Activated CD4-positive, alpha-beta T cell treated with anti-CD3 and anti-CD28 coated beads, Interleukin-2, amount 50 U/mL, for 16 hours (primary cell): ENCODE measurements around the gene EPHA3.

Experiments
- DNase-seq: peaks from one replicate; pipeline ENCODE4 v3.0.0-alpha.2; 2020

Gene EPHA3

GRCh38 chr3:89367166-89367565, 259.7 kb downstream of the EPHA3 start:
- no peak for DNase-seq

- no peak for DNase-seq
These were observed 261.4 kb downstream of the EPHA3 start for GRCh38 chr3:89368846-89369245.

- no peak for DNase-seq
These were observed 265.0 kb downstream of the EPHA3 start for GRCh38 chr3:89372456-89372855.

- DNase-seq, result no peak
These were observed 266.0 kb downstream of the EPHA3 start for GRCh38 chr3:89373434-89373833.

DNA sequence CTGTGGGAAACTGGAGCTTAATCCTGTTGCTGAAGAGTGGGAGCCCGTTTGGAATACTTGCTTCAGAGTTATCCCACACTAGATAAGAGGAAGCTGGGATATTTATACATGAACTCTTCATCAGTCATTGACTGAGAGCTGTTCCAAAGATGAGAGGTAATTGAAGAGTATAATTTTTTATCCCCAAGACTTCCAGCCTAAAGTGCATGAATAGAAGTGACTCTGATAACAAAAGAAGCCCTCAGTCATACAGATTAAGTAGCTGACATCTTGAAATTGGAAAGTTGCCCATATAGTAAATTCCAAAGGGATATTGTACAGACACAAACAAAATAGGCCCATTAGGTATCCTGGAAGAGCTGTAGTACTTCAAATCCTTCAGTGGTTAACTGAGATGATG, 268.0 kb downstream of the EPHA3 start:
- no peak for DNase-seq

GRCh38 chr3:89380016-89380415, 272.6 kb downstream of the EPHA3 start:
- DNase-seq, result no peak

DNA sequence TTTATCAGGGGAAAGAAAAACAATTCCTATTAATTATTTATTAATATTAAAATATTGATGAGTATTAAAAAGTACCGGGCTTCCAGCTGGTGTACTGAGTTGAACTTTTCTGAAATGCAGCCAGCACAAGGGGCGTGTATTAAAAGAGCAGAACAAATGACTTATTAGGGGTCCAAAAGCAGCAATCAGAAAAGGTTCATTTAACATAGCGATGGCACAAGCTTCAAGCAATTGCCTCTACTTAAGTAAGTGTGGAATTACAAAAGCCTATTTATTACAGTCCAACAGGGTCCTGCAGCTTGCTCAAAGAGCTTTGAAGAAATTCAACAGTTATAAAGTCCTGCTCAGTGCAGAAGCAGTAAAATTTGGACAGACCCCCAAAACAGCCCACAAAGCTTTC, 285.6 kb downstream of the EPHA3 start:
- DNase-seq, result no peak

- DNase-seq, result no peak
These were observed 288.0 kb downstream of the EPHA3 start for GRCh38 chr3:89395456-89395855.

DNA sequence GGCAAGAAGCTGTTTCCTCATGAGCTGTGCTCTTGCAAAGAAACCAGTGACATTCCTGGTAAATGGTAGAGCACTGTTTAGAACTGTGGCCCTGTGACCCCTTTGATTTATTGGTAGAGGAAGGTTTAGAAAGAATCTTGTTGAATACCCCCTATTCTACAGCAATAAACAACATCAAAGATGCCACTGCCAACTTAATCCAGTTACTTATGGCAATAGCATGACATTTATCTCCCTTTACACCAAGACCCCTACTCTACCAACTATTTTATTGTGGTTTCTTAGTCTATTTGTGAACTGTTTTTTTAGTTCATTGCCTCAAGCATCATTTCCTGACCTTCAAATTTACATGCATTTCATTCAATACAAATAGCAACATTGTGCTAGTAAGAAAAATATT, 288.6 kb downstream of the EPHA3 start:
- DNase-seq, result no peak

DNA sequence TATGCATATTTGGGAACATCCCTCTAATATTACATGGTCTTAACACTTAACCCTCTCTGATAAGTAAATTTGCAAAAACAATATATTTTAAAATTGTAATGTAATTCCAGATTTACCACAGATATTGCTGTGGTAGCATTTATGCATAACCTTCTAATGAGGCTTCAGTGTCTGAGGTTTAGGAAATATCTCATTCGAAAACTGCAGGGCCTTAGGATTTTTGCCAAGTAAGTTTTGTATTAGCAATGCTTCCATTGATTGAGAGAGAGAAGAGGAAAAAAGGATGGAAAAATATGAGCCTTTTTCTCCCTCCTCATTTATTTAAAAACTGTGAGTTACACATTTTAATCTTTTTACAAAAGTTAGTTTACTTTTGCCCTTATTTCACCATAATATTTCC, 294.6 kb downstream of the EPHA3 start:
- DNase-seq, result no peak

- no peak for DNase-seq
These were observed 297.8 kb downstream of the EPHA3 start for GRCh38 chr3:89405176-89405575.

DNA sequence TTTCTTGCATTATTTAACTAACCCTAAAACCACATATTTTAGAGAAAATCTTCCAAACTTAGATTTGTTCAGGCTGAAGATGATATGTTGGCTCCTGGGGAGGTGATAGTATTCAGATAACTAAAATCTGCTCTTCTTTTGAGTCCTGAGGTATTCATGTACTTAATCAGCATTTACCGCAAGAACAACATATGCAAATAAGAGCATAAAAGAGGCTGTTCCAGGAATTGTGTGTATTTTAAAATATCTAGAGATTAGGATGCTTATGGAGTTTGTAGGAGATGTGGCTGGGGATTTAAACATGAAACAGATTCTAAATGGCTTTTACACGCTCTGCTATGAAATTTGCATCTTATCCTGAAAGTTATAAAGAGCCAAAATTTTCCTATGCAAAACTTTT, 298.2 kb downstream of the EPHA3 start:
- DNase-seq, result no peak

DNA sequence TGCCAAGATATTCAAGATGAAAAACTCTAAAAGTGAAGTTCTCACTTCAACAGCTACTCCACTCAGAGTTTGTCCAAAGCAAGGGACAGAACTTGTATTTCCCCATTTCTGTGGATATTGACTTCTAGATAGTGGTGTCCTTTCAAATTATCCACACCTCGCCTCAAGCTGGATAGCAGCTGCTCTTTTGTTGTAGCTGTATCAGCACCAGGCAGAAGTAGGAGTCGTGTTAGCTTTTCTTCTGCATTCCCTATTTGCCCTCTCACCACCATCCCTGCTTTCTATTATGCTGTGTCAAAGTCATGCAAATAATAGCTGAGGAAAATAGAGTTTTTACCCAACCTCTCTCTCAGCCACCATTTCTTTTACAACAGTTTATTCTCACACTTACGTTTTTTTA, 303.8 kb downstream of the EPHA3 start:
- no peak for DNase-seq

- no peak for DNase-seq
These were observed 306.8 kb downstream of the EPHA3 start for GRCh38 chr3:89414270-89414669.

DNA sequence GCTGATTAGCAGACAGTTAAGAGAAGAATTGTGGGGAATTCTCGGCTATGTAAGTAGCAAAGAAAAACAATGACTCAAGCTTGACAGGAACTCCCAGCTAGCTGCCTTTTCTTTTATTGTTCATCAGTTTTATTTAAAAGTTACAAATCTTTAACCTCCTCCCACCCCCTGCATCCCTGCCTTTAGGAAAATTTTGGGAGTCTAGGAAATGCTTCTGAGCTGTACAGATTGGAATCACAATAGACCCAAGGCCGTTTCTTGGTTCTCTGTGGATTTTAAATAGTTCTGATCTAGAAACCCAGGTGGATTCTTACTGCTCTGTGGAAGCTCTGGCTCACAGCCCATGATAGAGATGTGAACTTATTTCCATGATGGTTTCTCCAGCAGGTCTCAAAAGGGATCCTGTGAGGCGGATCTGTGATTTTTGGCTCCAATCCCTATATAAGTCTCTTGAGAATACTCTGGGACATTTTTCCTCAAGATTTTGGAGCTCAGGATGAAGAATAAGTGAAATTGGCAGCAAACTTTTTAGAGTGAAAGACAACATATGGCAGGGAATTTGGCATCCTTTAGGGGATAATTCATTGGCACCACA, 312.3 kb downstream of the EPHA3 start:
- DNase-seq, result no peak

- no peak for DNase-seq
These were observed 318.6 kb downstream of the EPHA3 start for GRCh38 chr3:89426060-89426459.

DNA sequence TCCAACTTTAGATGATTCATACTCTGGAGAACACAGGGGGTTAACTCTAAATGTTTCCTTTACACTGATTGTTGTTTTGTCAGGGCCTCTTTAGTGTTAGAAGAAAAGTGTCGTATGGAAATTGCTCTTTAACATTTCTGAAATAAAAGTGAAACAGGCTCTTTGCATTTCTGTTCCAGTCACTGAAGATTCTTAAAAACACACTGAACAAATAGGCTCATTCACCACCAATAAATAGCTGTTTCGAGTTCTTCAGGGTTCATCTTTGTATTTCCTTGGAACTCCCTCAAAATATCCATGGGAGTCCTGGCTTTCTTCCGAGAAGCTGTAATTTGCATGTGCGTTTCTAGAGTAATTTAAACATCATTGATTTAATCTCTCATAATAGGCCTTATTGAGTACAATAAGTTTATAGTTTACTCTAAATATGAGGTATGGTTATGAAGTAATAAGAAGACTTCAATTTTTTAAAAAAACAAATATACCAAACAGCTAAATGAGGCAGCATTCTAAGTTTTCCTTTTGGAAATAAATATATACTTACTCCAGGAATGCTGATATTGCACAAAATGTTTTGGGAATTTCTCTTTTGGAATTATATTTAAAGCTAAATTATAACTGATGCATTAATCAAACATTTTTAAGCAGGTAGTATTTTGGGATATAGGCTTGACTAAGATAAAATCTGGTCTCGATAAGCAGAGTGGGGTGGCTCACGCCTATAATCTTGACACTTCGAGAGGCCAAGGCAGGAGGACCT, 327.4 kb downstream of the EPHA3 start:
- DNase-seq, result no peak

DNA sequence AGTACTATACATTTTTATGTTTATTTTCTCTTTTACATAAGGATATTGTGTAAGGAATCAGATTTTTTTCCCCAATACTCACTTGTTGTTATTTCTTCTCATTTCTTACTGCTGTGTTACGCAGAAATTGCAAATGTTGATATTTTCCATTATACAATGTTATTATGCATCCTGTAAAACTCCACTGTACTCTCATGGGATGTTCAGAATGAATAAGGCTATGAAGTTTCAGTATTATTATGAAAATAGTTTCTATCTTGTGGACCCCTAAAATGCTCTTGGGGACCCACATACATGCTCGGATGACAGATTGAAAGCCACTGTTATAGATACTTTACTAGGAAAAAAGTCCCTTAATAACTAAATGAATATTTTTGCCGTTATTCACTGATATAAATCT, 329.4 kb downstream of the EPHA3 start:
- no peak for DNase-seq

DNA sequence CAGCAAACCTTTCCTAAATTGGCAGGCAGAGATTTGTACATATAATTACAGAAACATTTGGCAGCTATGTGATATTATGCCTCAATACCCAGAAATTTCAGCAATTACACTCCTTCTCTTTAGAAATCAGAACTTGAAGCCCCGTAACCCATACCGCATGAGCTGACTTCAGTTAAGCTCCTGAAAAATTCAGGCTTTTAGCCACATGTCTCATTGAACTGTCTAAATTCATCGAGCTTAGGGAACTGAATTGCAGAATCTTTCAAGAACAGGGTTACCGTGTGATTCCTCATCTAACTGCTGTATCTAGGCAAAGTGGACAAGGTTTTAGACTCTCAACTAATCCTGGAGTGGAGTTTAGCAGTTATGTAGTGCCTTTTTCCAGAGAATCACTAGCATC, 333.0 kb downstream of the EPHA3 start:
- DNase-seq, result no peak

DNA sequence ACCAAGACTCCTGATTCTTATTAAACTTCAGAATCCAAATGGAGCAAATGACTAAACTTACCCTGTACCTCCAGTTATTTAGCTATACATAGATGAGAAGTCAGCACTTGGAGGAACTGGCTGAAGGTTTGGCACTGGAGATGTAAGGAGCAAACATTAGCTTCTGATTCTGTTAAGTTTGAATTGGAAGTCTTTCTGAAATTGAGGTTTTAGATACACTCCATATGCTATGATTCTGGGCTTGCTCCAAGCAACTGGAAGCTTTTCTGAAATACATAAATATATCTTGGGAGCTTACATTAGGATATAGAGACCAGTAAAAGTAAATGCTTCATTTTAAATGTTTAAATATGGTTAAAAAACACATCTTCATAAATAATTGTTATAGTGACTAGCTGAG, 333.7 kb downstream of the EPHA3 start:
- DNase-seq, result no peak

DNA sequence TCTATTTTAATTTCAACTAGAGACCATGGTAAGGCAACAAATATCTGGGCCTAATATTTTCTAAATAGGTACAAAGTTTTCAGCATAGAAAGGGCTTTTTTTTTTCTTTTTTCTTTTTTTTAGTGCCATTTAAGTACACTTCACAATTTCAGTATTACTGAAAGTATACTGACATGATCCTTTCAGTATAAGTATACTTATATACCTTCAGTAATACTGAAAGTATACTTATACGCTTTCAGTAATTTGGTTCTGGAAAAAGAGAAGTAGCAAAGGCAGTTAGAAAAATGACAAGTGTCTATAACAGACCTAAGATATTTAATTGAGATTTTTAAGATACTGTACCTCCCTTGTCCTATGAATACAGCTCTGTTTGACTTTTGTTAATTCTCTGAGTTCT, 339.2 kb downstream of the EPHA3 start:
- no peak for DNase-seq

- no peak for DNase-seq
These were observed 339.8 kb downstream of the EPHA3 start for GRCh38 chr3:89447243-89447642.

GRCh38 chr3:89449086-89449485, 341.7 kb downstream of the EPHA3 start:
- no peak for DNase-seq

DNA sequence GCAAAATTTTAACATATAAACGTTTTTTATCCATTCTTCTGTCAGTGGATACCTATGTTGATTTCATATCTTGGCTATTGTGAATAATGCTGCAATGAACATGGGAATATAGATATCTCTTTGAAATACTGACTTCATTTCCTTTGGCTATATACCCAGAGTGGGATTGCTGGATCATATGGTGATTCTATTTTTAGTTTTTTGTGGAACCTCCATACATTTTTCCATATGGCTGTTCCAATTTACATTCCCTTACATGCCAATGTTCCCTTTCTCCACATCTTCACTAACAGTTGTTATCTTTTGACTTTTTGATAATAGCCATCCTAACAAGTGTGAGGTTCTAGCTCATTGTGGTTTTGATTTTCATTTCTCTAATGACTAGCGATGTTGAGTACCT, 344.6 kb downstream of the EPHA3 start:
- DNase-seq, result no peak

DNA sequence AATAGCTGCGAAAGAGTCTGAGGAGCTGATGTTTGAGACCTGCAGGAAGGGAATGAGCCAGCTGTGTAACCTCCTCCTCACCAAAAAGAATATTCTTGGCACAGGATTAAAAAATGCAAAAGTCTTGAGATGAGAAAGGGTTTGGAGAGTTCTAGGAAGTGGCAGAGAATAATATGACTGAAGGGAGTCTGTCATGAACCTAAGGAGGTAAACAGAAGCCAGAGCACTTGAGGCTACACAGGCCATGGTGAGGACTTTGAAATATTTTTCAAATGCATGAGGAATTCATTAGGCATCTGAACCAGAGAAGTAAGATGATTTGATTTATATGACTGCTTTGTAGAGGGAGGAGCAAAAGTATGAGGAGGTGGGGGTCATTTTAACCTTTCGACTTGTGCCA, 347.8 kb downstream of the EPHA3 start:
- DNase-seq, result no peak
